PC-9 (cell line): ENCODE measurements around the gene CDKN2C. TPM values are rescaled to one million over a fixed set of nuclear protein-coding genes. Genes with fewer than 3 reads are reported as not detected.

Experiments
- BruUV-seq: library from RNA; stranded (reverse); fragments of 400-500 nt; replicated peaks from 2 replicates; lab custom pipeline; 2021; lab: Mats Ljungman, UMichigan
- CTCF ChIA-PET: fragments of 300-600 bp; sonication (Branson Sonifier 250); formaldehyde crosslinking; loops from one replicate; lab custom pipeline; 2022; ENCODE audit warnings: antibody characterized with exemption; lab: Charles Lee
- POLR2A ChIA-PET: fragments of 300-600 bp; sonication (Branson Sonifier 250); formaldehyde crosslinking; loops from one replicate; lab custom pipeline; 2022; ENCODE audit warnings: antibody characterized with exemption; ENCODE audit not compliant: unreplicated experiment; lab: Charles Lee
- DNase-seq, 2 experiments: peaks; one replicate each; pipeline versions ENCODE4 v3.0.0 to v3.0.0-alpha.2; 2015 to 2022; ENCODE audit warnings: mixed read lengths in 1 of 2
- H2AFZ ChIP-seq: fragments of 200-600 bp; sonication (generic); 2 replicates; pipeline ENCODE4 v1.8.1; 2017; ENCODE audit warnings: antibody characterized with exemption
- H3F3A ChIP-seq: fragments of 200-600 bp; sonication (generic); 2 replicates; pipeline ENCODE4 v1.8.1; 2017; ENCODE audit warnings: antibody characterized with exemption, mild to moderate bottlenecking, low read depth; ENCODE audit not compliant: insufficient read depth
- H3K27ac ChIP-seq: fragments of 200-600 bp; sonication (generic); 2 replicates; pipeline ENCODE4 v1.6.1; 2016; ENCODE audit warnings: mixed run types
- H3K27me3 ChIP-seq: fragments of 200-600 bp; sonication (generic); 2 replicates; pipeline ENCODE4 v1.6.1; 2016; ENCODE audit warnings: low read depth, mixed run types; ENCODE audit not compliant: insufficient read depth
- H3K36me3 ChIP-seq: fragments of 200-600 bp; sonication (generic); 2 replicates; pipeline ENCODE4 v1.6.1; 2016; ENCODE audit warnings: low read depth, mixed run types
- H3K4me1 ChIP-seq: fragments of 200-600 bp; sonication (generic); replicated peaks from 2 replicates; pipeline ENCODE4 v1.6.1; 2016; ENCODE audit warnings: mixed run types; ENCODE audit not compliant: insufficient read depth
- H3K4me2 ChIP-seq: fragments of 200-600 bp; sonication (generic); 2 replicates; pipeline ENCODE4 v1.6.1; 2017; ENCODE audit warnings: mixed run types
- H3K4me3 ChIP-seq: fragments of 200-600 bp; sonication (generic); 2 replicates; pipeline ENCODE4 v1.6.1; 2016; ENCODE audit warnings: mixed run types
- H3K79me2 ChIP-seq: fragments of 200-600 bp; sonication (generic); 2 replicates; pipeline ENCODE4 v1.6.1; 2017; ENCODE audit warnings: low read depth, mixed run types
- H3K9me2 ChIP-seq: fragments of 200-600 bp; sonication (generic); 2 replicates; pipeline ENCODE4 v1.8.1; 2017; ENCODE audit warnings: mild to moderate bottlenecking; ENCODE audit not compliant: insufficient read depth
- H3K9me3 ChIP-seq: fragments of 200-600 bp; sonication (generic); 2 replicates; pipeline ENCODE4 v1.8.1; 2016; ENCODE audit warnings: low read depth; ENCODE audit not compliant: insufficient read depth
- H4K20me1 ChIP-seq: fragments of 200-600 bp; sonication (generic); 2 replicates; pipeline ENCODE4 v1.8.1; 2017; ENCODE audit not compliant: insufficient read depth
- CTCF ChIP-seq: fragments of 200-600 bp; sonication (generic); conservative IDR thresholded peaks from 2 replicates; pipeline ENCODE4 v1.6.1; 2017; ENCODE audit warnings: mixed run types, antibody characterized with exemption, mild to moderate bottlenecking, moderate library complexity
- EZH2 ChIP-seq: fragments of 200-600 bp; sonication (generic); IDR thresholded peaks from 2 replicates; pipeline ENCODE4 v1.8.0; 2017; ENCODE audit warnings: antibody characterized with exemption, low read depth
- intact Hi-C: fragments of 100-400 bp; cut with micrococcal nuclease; formaldehyde crosslinking; loops from one replicate; pipeline ENCODE4 v1.10.0; 2022; ENCODE audit not compliant: unreplicated experiment
- total RNA-seq: library from RNA; stranded (reverse); gene quantifications from 2 replicates; pipeline ENCODE4 v1.2.3, GENCODE V29; 2021

CDKN2C gene
- total RNA-seq, 1 experiment from 2014 or later, result 17.1 TPM

- Histone ChIP-seq H2AFZ (peak overlapping the region; percentile 85; the same call in 1 of the 2 replicates), H3K79me2 (no peaks in the 10 kb centered on the region), H3K4me1 (peaks cover 10% of the 10 kb centered on the region), H3K36me3 (no peaks in the 10 kb centered on the region), H4K20me1 (no peaks in the 10 kb centered on the region), H3K27ac (no peak overlapping the region), H3F3A (no peaks in the 10 kb centered on the region; the same call in 1 of the 2 replicates), H3K27me3 (no peaks in the 10 kb centered on the region), H3K9me3 (no peaks in the 10 kb centered on the region), H3K4me2 (peak overlapping the region; percentile 88), H3K4me3 (peak overlapping the region; percentile 63; the same call in 1 of the 2 replicates), H3K9me2 (no peaks in the 10 kb centered on the region)
- no peak for DNase-seq
- intact Hi-C loops, result no loop called here
- BruUV-seq, result no TSS peak
- ChIA-PET POLR2A (no interaction called here), CTCF (no interaction called here)
- TF ChIP-seq CTCF (no peak), EZH2 (no peak)
Observed at GRCh38 chr1:50976890-50977574, 7.0 kb downstream of the CDKN2C start.

GRCh38 chr1:50977575-50978143 lies 7.6 kb downstream of the CDKN2C start:
- no peaks in the 10 kb centered on the region for H4K20me1 ChIP-seq
- no peaks in the 10 kb centered on the region for H3K9me2 ChIP-seq
- H3K4me3 ChIP-seq, result peak overlapping the region; percentile 63
- DNase-seq, result peak in 1 of 2 experiments; percentile 41
- intact Hi-C loops, result no loop called here
- no peaks in the 10 kb centered on the region; the same call in 1 of the 2 replicates for H3F3A ChIP-seq
- no peak for TF ChIP-seq CTCF
- TF ChIP-seq EZH2, result no peak
- peaks cover 10% of the 10 kb centered on the region for H3K4me1 ChIP-seq
- ChIA-PET CTCF (interaction anchor here (0.6 kb wide), 1 partner anchor 1032 kb away, joined by 5 read pairs; no protein-coding TSS in a partner anchor), POLR2A (interaction anchor here (0.7 kb wide), 1 partner anchor 1088 kb away, joined by 3 read pairs; no protein-coding TSS in a partner anchor)
- no peaks in the 10 kb centered on the region for H3K36me3 ChIP-seq
- H2AFZ ChIP-seq, result peak overlapping the region; percentile 85; the same call in 1 of the 2 replicates
- H3K27me3 ChIP-seq, result no peaks in the 10 kb centered on the region
- H3K4me2 ChIP-seq, result peak overlapping the region; percentile 88
- no peaks in the 10 kb centered on the region for H3K79me2 ChIP-seq
- no TSS peak for BruUV-seq
- no peaks in the 10 kb centered on the region for H3K9me3 ChIP-seq
- H3K27ac ChIP-seq, result no peak overlapping the region

- Histone ChIP-seq H3K27me3 (no peaks in the 10 kb centered on the region), H3K4me3 (peak overlapping the region; percentile 63), H3K9me2 (no peaks in the 10 kb centered on the region), H3K27ac (no peak overlapping the region), H3K36me3 (no peaks in the 10 kb centered on the region), H3F3A (no peaks in the 10 kb centered on the region; the same call in 1 of the 2 replicates), H3K79me2 (no peaks in the 10 kb centered on the region), H4K20me1 (no peaks in the 10 kb centered on the region), H3K4me2 (peak overlapping the region; percentile 88), H2AFZ (peak overlapping the region; percentile 76), H3K4me1 (peaks cover 10% of the 10 kb centered on the region), H3K9me3 (no peaks in the 10 kb centered on the region)
- ChIA-PET CTCF (interaction anchor here (0.6 kb wide), 1 partner anchor 1031 kb away, joined by 5 read pairs; no protein-coding TSS in a partner anchor), POLR2A (interaction anchor here (0.7 kb wide), 1 partner anchor 1088 kb away, joined by 3 read pairs; no protein-coding TSS in a partner anchor)
- TF ChIP-seq EZH2 (no peak), CTCF (no peak)
- intact Hi-C loops, result no loop called here
- DNase-seq, result peak; percentile 56 to 59
- no TSS peak for BruUV-seq
Observed at GRCh38 chr1:50978144-50978851, 8.3 kb downstream of the CDKN2C start.
